ENCODE measurements around the gene RCL1.

RCL1 gene

DNA sequence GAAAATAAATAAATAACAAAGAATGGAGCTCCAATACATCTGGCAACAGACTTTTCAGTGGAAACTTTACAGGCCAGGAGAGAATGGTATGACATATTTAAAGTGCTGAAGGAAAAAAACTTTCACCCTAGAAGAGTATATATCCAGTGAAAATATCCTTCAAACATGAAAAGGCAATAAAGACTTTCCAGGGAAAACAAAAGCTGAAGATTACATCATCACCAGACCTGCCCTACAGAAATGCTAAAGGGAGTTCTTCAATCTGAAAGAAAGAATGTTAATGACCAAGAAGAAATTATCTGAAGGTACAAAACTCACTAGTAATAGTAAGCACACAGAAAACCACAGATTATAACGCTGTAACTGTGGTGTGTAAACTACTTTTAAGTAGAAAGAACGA lies 8.3 kb upstream of the RCL1 start:
- no peak overlapping the region for H3K4me2 ChIP-seq (ENCODE audit: low read length)
- H2AFZ ChIP-seq (ENCODE audit: low read length), result no peak overlapping the region
- no peaks in the 10 kb centered on the region for H3K79me2 ChIP-seq (ENCODE audit: insufficient read depth, low read length)
- no peak for TF ChIP-seq EZH2 (IDR thresholded peaks at IDR 0.05; ENCODE audit: borderline replicate concordance, low read length)
- TF ChIP-seq, protein P1, sequence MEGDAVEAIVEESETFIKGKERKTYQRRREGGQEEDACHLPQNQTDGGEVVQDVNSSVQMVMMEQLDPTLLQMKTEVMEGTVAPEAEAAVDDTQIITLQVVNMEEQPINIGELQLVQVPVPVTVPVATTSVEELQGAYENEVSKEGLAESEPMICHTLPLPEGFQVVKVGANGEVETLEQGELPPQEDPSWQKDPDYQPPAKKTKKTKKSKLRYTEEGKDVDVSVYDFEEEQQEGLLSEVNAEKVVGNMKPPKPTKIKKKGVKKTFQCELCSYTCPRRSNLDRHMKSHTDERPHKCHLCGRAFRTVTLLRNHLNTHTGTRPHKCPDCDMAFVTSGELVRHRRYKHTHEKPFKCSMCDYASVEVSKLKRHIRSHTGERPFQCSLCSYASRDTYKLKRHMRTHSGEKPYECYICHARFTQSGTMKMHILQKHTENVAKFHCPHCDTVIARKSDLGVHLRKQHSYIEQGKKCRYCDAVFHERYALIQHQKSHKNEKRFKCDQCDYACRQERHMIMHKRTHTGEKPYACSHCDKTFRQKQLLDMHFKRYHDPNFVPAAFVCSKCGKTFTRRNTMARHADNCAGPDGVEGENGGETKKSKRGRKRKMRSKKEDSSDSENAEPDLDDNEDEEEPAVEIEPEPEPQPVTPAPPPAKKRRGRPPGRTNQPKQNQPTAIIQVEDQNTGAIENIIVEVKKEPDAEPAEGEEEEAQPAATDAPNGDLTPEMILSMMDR (IDR thresholded peaks at IDR 0.05; ENCODE audit: low read length), result no peak
- H3K9me3 ChIP-seq (ENCODE audit: low read length), result no peaks in the 10 kb centered on the region
- H3K4me3 ChIP-seq (ENCODE audit: low read depth, low read length, poor library complexity, severe bottlenecking), result no peak overlapping the region
- no peaks in the 10 kb centered on the region for H3K27me3 ChIP-seq (ENCODE audit: insufficient read depth, low read length)
- H3F3A ChIP-seq (ENCODE audit: insufficient read depth, low read length), result no peaks in the 10 kb centered on the region
- H3K36me3 ChIP-seq (ENCODE audit: insufficient read depth, low read length), result no peaks in the 10 kb centered on the region; the same call in 1 of the 2 replicates
- no peaks in the 10 kb centered on the region for H4K20me1 ChIP-seq (ENCODE audit: insufficient read depth, low read length)
- no peaks in the 10 kb centered on the region for H3K9me2 ChIP-seq (ENCODE audit: low read depth, low read length)
- H3K9ac ChIP-seq (ENCODE audit: low read length), result no peak overlapping the region
- H3K27ac ChIP-seq (ENCODE audit: low read depth, low read length, poor library complexity, severe bottlenecking), result no peak overlapping the region
- no peaks in the 10 kb centered on the region for H3K4me1 ChIP-seq (ENCODE audit: insufficient read depth, low read length, severe bottlenecking)

- Histone ChIP-seq H3K27me3 (ENCODE audit: insufficient read depth, low read length) (no peaks in the 10 kb centered on the region), H3K27ac (ENCODE audit: low read depth, low read length, poor library complexity, severe bottlenecking) (no peak overlapping the region), H4K20me1 (ENCODE audit: insufficient read depth, low read length) (no peaks in the 10 kb centered on the region), H3F3A (ENCODE audit: insufficient read depth, low read length) (no peaks in the 10 kb centered on the region), H3K4me2 (ENCODE audit: low read length) (no peak overlapping the region), H3K36me3 (ENCODE audit: insufficient read depth, low read length) (no peaks in the 10 kb centered on the region; the same call in 1 of the 2 replicates), H3K9me2 (ENCODE audit: low read depth, low read length) (no peaks in the 10 kb centered on the region), H3K4me3 (ENCODE audit: low read depth, low read length, poor library complexity, severe bottlenecking) (no peak overlapping the region), H3K4me1 (ENCODE audit: insufficient read depth, low read length, severe bottlenecking) (no peaks in the 10 kb centered on the region), H3K9me3 (ENCODE audit: low read length) (no peaks in the 10 kb centered on the region), H3K79me2 (ENCODE audit: insufficient read depth, low read length) (no peaks in the 10 kb centered on the region), H3K9ac (ENCODE audit: low read length) (no peak overlapping the region), H2AFZ (ENCODE audit: low read length) (no peak overlapping the region)
- no peak for TF ChIP-seq EZH2 (IDR thresholded peaks at IDR 0.05; ENCODE audit: borderline replicate concordance, low read length)
- TF ChIP-seq, protein P1 (IDR thresholded peaks at IDR 0.05; ENCODE audit: low read length), result no peak
Measured at GRCh38 chr9:4786599-4786998, 6.1 kb upstream of the RCL1 start.

- no peaks in the 10 kb centered on the region for H3K9me2 ChIP-seq (ENCODE audit: low read depth, low read length)
- H3K27ac ChIP-seq (ENCODE audit: low read depth, low read length, poor library complexity, severe bottlenecking), result no peak overlapping the region
- H3K79me2 ChIP-seq (ENCODE audit: insufficient read depth, low read length), result no peaks in the 10 kb centered on the region
- H3K9ac ChIP-seq (ENCODE audit: low read length), result no peak overlapping the region
- H3K4me3 ChIP-seq (ENCODE audit: low read depth, low read length, poor library complexity, severe bottlenecking), result no peak overlapping the region
- H3K4me1 ChIP-seq (ENCODE audit: insufficient read depth, low read length, severe bottlenecking), result peaks cover 7% of the 10 kb centered on the region
- no peak for TF ChIP-seq EZH2 (IDR thresholded peaks at IDR 0.05; ENCODE audit: borderline replicate concordance, low read length)
- TF ChIP-seq, protein P1 (IDR thresholded peaks at IDR 0.05; ENCODE audit: low read length), result no peak
- H3F3A ChIP-seq (ENCODE audit: insufficient read depth, low read length), result no peaks in the 10 kb centered on the region
- no peak overlapping the region for H2AFZ ChIP-seq (ENCODE audit: low read length)
- no peaks in the 10 kb centered on the region for H4K20me1 ChIP-seq (ENCODE audit: insufficient read depth, low read length)
- no peaks in the 10 kb centered on the region for H3K9me3 ChIP-seq (ENCODE audit: low read length)
- no peaks in the 10 kb centered on the region; the same call in 1 of the 2 replicates for H3K36me3 ChIP-seq (ENCODE audit: insufficient read depth, low read length)
- no peak overlapping the region for H3K4me2 ChIP-seq (ENCODE audit: low read length)
- H3K27me3 ChIP-seq (ENCODE audit: insufficient read depth, low read length), result no peaks in the 10 kb centered on the region
Measured at GRCh38 chr9:4787876-4788275, 4.9 kb upstream of the RCL1 start.
